H1 (cell line): Measurements from ENCODE around the gene CYP46A1. TPM values are rescaled to one million over a fixed set of nuclear protein-coding genes. Genes with fewer than 3 reads are reported as not detected.
A peak's percentile ranks its signal among the peaks of the same experiment; 100 is the strongest.

Experiments used
- CTCF ChIA-PET: fragments of 300-600 bp; sonication (Branson Sonifier 250); formaldehyde crosslinking; loops from one replicate; lab custom pipeline; 2021; ENCODE audit not compliant: partially characterized antibody; lab: Charles Lee
- POLR2A ChIA-PET: fragments of 300-600 bp; sonication (Branson Sonifier 250); formaldehyde crosslinking; loops from one replicate; lab custom pipeline; 2021; ENCODE audit warnings: inconsistent platforms; ENCODE audit not compliant: partially characterized antibody; lab: Charles Lee
- DNase-seq, 2 experiments: peaks; one replicate each; pipeline versions ENCODE4 v3.0.0 to v3.0.0-alpha.2; 2010 to 2022; ENCODE audit warnings: low spot score in 2 of 2, low read depth in 1 of 2, mixed read lengths in 1 of 2
- FAIRE-seq: peaks from 2 replicates; lab custom pipeline; 2011; peaks lifted over from hg19 to GRCh38; lab: Jason Lieb, UNC
- H2AFZ ChIP-seq: 2 replicates; pipeline ENCODE4 v1.8.1; 2012; ENCODE audit warnings: low read length, inconsistent platforms
- H2AK5ac ChIP-seq: 2 replicates; pipeline ENCODE4 v1.6.1; 2013; ENCODE audit warnings: low read depth, low read length
- H2BK120ac ChIP-seq: replicated peaks from 2 replicates; pipeline ENCODE3; 2013; ENCODE audit warnings: low read depth, low read length, inconsistent platforms
- H2BK12ac ChIP-seq: 2 replicates; pipeline ENCODE4 v1.6.1; 2013; ENCODE audit warnings: low read depth, low read length
- H2BK15ac ChIP-seq: 2 replicates; pipeline ENCODE4 v1.6.1; 2013; ENCODE audit warnings: low read length
- H2BK20ac ChIP-seq: 2 replicates; pipeline ENCODE4 v1.6.1; 2013; ENCODE audit warnings: low read length
- H2BK5ac ChIP-seq: 2 replicates; pipeline ENCODE4 v1.6.1; 2013; ENCODE audit warnings: low read depth, low read length
- H3K14ac ChIP-seq: 2 replicates; pipeline ENCODE4 v1.6.1; 2013; ENCODE audit warnings: inconsistent platforms; ENCODE audit not compliant: insufficient read length
- H3K18ac ChIP-seq: 2 replicates; pipeline ENCODE4 v1.6.1; 2013; ENCODE audit warnings: low read length; ENCODE audit errors: extremely low read depth
- H3K23ac ChIP-seq: 2 replicates; pipeline ENCODE4 v1.6.1; 2013; ENCODE audit warnings: inconsistent platforms; ENCODE audit not compliant: insufficient read length
- H3K23me2 ChIP-seq: 2 replicates; pipeline ENCODE4 v1.6.1; 2013; ENCODE audit warnings: low read depth, low read length
- H3K27ac ChIP-seq: 2 replicates; pipeline ENCODE4 v1.6.1; 2011; ENCODE audit warnings: low read depth, low read length, inconsistent platforms
- H3K27me3 ChIP-seq, 4 experiments: replicated peaks in 1 of 4; 1 replicate in 1 of 4; 2 replicates in 3 of 4; pipeline versions ENCODE4 v1.6.1 to v1.8.1; 2011 to 2013; ENCODE audit warnings: low read length in 3 of 4, mild to moderate bottlenecking in 3 of 4, inconsistent platforms in 2 of 4, mixed read lengths in 2 of 4, moderate library complexity in 1 of 4; ENCODE audit not compliant: control insufficient read depth in 3 of 4, insufficient read depth in 3 of 4; ENCODE audit errors: extremely low read depth in 1 of 4
- H3K36me3 ChIP-seq, 4 experiments: 2 replicates each; pipeline versions ENCODE4 v1.6.1 to v1.8.1; 2011 to 2013; ENCODE audit warnings: mild to moderate bottlenecking in 4 of 4, low read length in 3 of 4, moderate library complexity in 2 of 4, control low read depth in 1 of 4, inconsistent platforms in 1 of 4; ENCODE audit not compliant: insufficient read depth in 4 of 4, control insufficient read depth in 2 of 4
- H3K4ac ChIP-seq: replicated peaks from 2 replicates; pipeline ENCODE3; 2013; ENCODE audit warnings: low read length, low read depth, mixed read lengths, inconsistent platforms; ENCODE audit not compliant: insufficient read length
- H3K4me1 ChIP-seq, 4 experiments: replicated peaks in 1 of 4; 1 replicate in 1 of 4; 2 replicates in 3 of 4; pipeline versions ENCODE4 v1.6.1 to v1.8.1; 2011 to 2013; ENCODE audit warnings: low read length in 3 of 4, inconsistent platforms in 2 of 4, mixed read lengths in 1 of 4; ENCODE audit not compliant: insufficient read depth in 4 of 4, control insufficient read depth in 3 of 4
- H3K4me2 ChIP-seq, 2 experiments: 2 replicates each; pipeline versions ENCODE4 v1.6.1 to v1.8.1; 2011 to 2013; ENCODE audit warnings: low read depth in 2 of 2, low read length in 2 of 2, control low read depth in 1 of 2, inconsistent platforms in 1 of 2, mild to moderate bottlenecking in 1 of 2; ENCODE audit not compliant: insufficient read depth in 1 of 2
- H3K4me3 ChIP-seq, 4 experiments: fragments of 200-600, 300-600 bp in 1 of 4; sonication (generic), shearing (Covaris generic), sonication (Bioruptor Twin) in 1 of 4; 2 replicates each; pipeline versions ENCODE4 v1.5.1 to v1.8.1; 2011 to 2016; ENCODE audit warnings: low read length in 4 of 4, low read depth in 3 of 4, control low read depth in 2 of 4, inconsistent platforms in 2 of 4, mild to moderate bottlenecking in 2 of 4, mixed read lengths in 1 of 4, moderate library complexity in 1 of 4; ENCODE audit not compliant: insufficient read depth in 2 of 4; ENCODE audit errors: extremely low read depth in 1 of 4
- H3K56ac ChIP-seq: replicated peaks from 2 replicates; pipeline ENCODE3; 2013; ENCODE audit warnings: low read depth, mild to moderate bottlenecking, mixed read lengths, low read length, inconsistent platforms; ENCODE audit not compliant: insufficient read length
- H3K79me1 ChIP-seq: 2 replicates; pipeline ENCODE4 v1.6.1; 2013; ENCODE audit warnings: low read depth, low read length, control low read depth
- H3K79me2 ChIP-seq, 2 experiments: 2 replicates each; pipeline versions ENCODE4 v1.6.1 to v1.8.1; 2012 to 2013; ENCODE audit warnings: low read length in 2 of 2, mild to moderate bottlenecking in 2 of 2, inconsistent platforms in 1 of 2; ENCODE audit not compliant: insufficient read depth in 2 of 2, control insufficient read depth in 1 of 2
- H3K9ac ChIP-seq, 4 experiments: replicated peaks in 1 of 4; 1 replicate in 1 of 4; 2 replicates in 3 of 4; pipeline versions ENCODE4 v1.6.1 to v1.8.1; 2011 to 2013; ENCODE audit warnings: low read depth in 3 of 4, low read length in 3 of 4, control low read depth in 2 of 4, mild to moderate bottlenecking in 2 of 4, moderate library complexity in 2 of 4, inconsistent platforms in 1 of 4; ENCODE audit errors: extremely low read depth in 1 of 4
- H3K9me3 ChIP-seq, 2 experiments: 2 replicates each; pipeline versions ENCODE4 v1.6.1 to v1.8.1; 2012 to 2013; ENCODE audit warnings: mild to moderate bottlenecking in 2 of 2, moderate library complexity in 2 of 2, control low read depth in 1 of 2, inconsistent platforms in 1 of 2, low read depth in 1 of 2, low read length in 1 of 2, mixed read lengths in 1 of 2; ENCODE audit not compliant: insufficient read depth in 2 of 2
- H4K20me1 ChIP-seq, 2 experiments: replicated peaks in 1 of 2; 2 replicates each; pipeline versions ENCODE3 to v1.8.1; 2011 to 2013; ENCODE audit warnings: inconsistent platforms in 2 of 2, low read length in 2 of 2, mild to moderate bottlenecking in 1 of 2; ENCODE audit not compliant: insufficient read depth in 2 of 2, control insufficient read depth in 1 of 2
- H4K5ac ChIP-seq: 2 replicates; pipeline ENCODE4 v1.6.1; 2013; ENCODE audit warnings: low read length, low read depth, mixed read lengths, inconsistent platforms; ENCODE audit not compliant: insufficient read length
- H4K8ac ChIP-seq: 2 replicates; pipeline ENCODE4 v1.8.0; 2013; ENCODE audit warnings: mild to moderate bottlenecking, moderate library complexity, low read length, inconsistent platforms; ENCODE audit not compliant: insufficient read depth; ENCODE audit errors: extremely low read depth
- H4K91ac ChIP-seq: replicated peaks from 2 replicates; pipeline ENCODE3; 2013; ENCODE audit warnings: low read length, mixed read lengths, inconsistent platforms; ENCODE audit not compliant: insufficient read length
- EZH2 ChIP-seq: fragments of 200-600 bp; sonication (generic); IDR thresholded peaks from 2 replicates; pipeline ENCODE4 v1.7.1; 2012; ENCODE audit warnings: low read depth, mild to moderate bottlenecking, moderate library complexity, low read length, inconsistent platforms; ENCODE audit not compliant: severe bottlenecking
- RBBP5 ChIP-seq: IDR thresholded peaks from 2 replicates; pipeline ENCODE4 v1.7.1; 2012; ENCODE audit warnings: low read depth, mild to moderate bottlenecking, inconsistent platforms, low read length, moderate library complexity, borderline replicate concordance
- RXRA ChIP-seq: IDR thresholded peaks from 2 replicates; pipeline ENCODE4 v1.6.1; 2011; ENCODE audit warnings: low read depth, mild to moderate bottlenecking, low read length, moderate library complexity; ENCODE audit not compliant: insufficient read depth
- SUZ12 ChIP-seq: fragments of 200-600 bp; sonication (generic); IDR thresholded peaks from 2 replicates; pipeline ENCODE4 v1.6.1; 2012; ENCODE audit warnings: mild to moderate bottlenecking, inconsistent platforms, low read length, moderate library complexity, mixed read lengths
- WGBS, 2 experiments: shearing (Covaris generic) in 1 of 2; methylation state at CpG; one replicate each; pipeline versions ENCODE4 v1.1.6 to v1.1.7; 2013 to 2015; ENCODE audit warnings: low lambda C conversion rate in 2 of 2, mixed read lengths in 2 of 2, inconsistent platforms in 1 of 2, low coverage in 1 of 2, missing lambda C conversion rate in 1 of 2; ENCODE audit not compliant: insufficient replicate concordance in 2 of 2, insufficient coverage in 1 of 2, insufficient read length in 1 of 2; ENCODE audit errors: extremely low coverage in 1 of 2, missing lambda C conversion rate in 1 of 2; 5-methylcytosine and 5-hydroxymethylcytosine counted together
- polyA plus RNA-seq, 7 experiments: library from polyadenylated mRNA; depleted of rRNA in 3 of 7; stranded (reverse) in 5 of 7; unstranded in 2 of 7; fragments of >200 nt in 5 of 7; fragments of 200-250 nt in 2 of 7; gene quantifications; 1 replicate in 5 of 7; 2 replicates in 1 of 7; 4 replicates in 1 of 7; pipeline versions ENCODE4 v1.2.1 to v1.2.3, GENCODE V29; 2011 to 2013; ENCODE audit warnings: missing spikeins in 2 of 7, mixed read lengths in 2 of 7
- total RNA-seq: library from RNA; stranded (reverse); fragmentation: NEBNext Ultra II Directional; extraction: Animal tissue kit (Norgen Biotek cat#: 25700); gene quantifications from 2 replicates; pipeline ENCODE4 v1.2.1, GENCODE V29; 2021
- TF ChIP-seq, protein P1 (sequence below), 3 experiments: IDR thresholded peaks; 1 replicate in 2 of 3; 2 replicates in 1 of 3; pipeline versions ENCODE4 v1.5.1 to v1.6.1; 2011; ENCODE audit warnings: low read length in 3 of 3, mild to moderate bottlenecking in 3 of 3, inconsistent platforms in 2 of 3, low read depth in 1 of 3, moderate library complexity in 1 of 3; ENCODE audit not compliant: insufficient read depth in 1 of 3; ENCODE audit errors: control extremely low read depth in 1 of 3

Gene CYP46A1
- total and polyA plus RNA-seq, 2 of the 8 experiments (the other 6 are each of a cell fraction or from before 2014, with no cell fraction given): 0.41 to 1.3 TPM

DNA sequence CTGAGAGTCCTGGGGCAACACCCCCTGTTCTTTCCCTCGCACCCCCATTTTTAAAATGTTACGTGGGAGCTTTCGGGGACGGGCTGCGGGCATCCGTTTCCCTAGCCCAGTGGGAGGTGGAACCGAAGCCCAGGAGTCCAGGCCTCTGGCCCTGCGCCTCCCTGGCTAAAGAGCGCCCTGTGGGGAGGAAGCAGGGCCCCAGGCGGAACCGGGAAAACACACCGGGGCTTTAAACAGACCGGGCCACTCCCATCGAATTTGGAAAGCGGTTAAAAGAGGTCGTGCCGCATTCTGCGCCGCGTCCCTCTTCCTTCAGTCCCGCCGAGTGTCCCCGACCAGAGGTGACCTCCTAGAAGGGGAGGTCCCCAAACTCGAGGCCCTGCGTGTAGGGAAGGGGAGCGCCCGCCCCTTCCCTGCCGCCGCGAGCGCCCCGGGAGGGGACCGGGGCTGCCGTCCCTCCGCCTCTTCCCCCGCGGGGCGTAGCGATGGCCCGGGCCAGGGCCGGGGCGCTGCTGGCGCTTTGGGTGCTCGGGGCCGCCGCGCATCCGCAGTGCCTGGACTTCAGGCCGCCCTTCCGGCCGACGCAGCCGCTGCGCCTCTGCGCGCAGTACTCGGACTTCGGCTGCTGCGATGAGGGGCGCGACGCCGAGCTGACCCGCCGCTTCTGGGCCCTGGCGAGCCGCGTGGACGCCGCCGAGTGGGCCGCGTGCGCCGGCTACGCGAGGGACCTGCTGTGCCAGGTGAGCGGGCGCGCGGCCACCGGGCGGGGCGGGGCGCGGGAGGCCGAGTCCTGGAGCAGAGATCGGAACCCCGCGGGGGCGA is 39.2 kb upstream of the CYP46A1 start, which contains the start of gene HHIPL1:
Gene HHIPL1, plus strand, starts transcription at position 407 of the 822 bp plus-strand sequence. Its CDS starts 79 bp downstream, at position 486.
- H3K4ac ChIP-seq: peak within 1 kb of the TSS; percentile 53
- POLR2A ChIA-PET: interaction anchor here (1.6 kb wide), 1 partner anchor 130 kb away, joined by 3 read pairs; no protein-coding TSS in a partner anchor
- peaks cover 10% of the 10 kb centered on the region; the same call in 1 of the 2 replicates for H3K23me2 ChIP-seq
- H2AK5ac ChIP-seq: no peak within 1 kb of the TSS
- H4K20me1 ChIP-seq: no peaks in the 10 kb centered on the region
- H3K23ac ChIP-seq: no peak within 1 kb of the TSS
- no peaks in the 10 kb centered on the region for H3K9me3 ChIP-seq
- no peak within 1 kb of the TSS for H3K14ac ChIP-seq
- peak within 1 kb of the TSS; percentile 51 for H3K18ac ChIP-seq
- H2AFZ ChIP-seq: peak within 1 kb of the TSS; percentile 57
- no peaks in the 10 kb centered on the region for H3K79me2 ChIP-seq
- peak within 1 kb of the TSS; percentile 35 for H4K5ac ChIP-seq
- H3K56ac ChIP-seq: peak within 1 kb of the TSS; percentile 39
- H4K91ac ChIP-seq: peak within 1 kb of the TSS; percentile 89
- H3K4me3 ChIP-seq: peak within 1 kb of the TSS; percentile 40 to 75 (median 56)
- H2BK5ac ChIP-seq: no peak within 1 kb of the TSS
- no peaks in the 10 kb centered on the region for H3K79me1 ChIP-seq
- H4K8ac ChIP-seq: peak within 1 kb of the TSS; percentile 93
- H3K36me3 ChIP-seq: no peaks in the 10 kb centered on the region
- peak within 1 kb of the TSS; percentile 55 to 88 for H3K4me2 ChIP-seq
- H2BK20ac ChIP-seq: 0 out of 2 replicates have a peak within 1 kb of the TSS, but pooled peaks have one; percentile 72
- H2BK120ac ChIP-seq: no peak within 1 kb of the TSS
- H3K27me3 ChIP-seq: peaks cover 0 to 30% (median 22%) of the 10 kb centered on the region in 4 experiments; a peak in 6 of 7 replicates
- WGBS, 2 experiments: 3% methylated on average over 63 of the region's 91 CpGs; no CpG with 5 or more reads in 1 of the 2 experiments
- H3K4me1 ChIP-seq: peaks cover 0 to 14% (median 5%) of the 10 kb centered on the region in 4 experiments; a peak in 5 of 7 replicates
- peak within 1 kb of the TSS in 2 of 4 experiments; percentile 8 to 9; a peak in 2 of 7 replicates for H3K9ac ChIP-seq
- peak in 1 of 2 experiments; percentile 70 for DNase-seq
- peak within 1 kb of the TSS; percentile 61; the same call in 1 of the 2 replicates for H2BK15ac ChIP-seq
- CTCF ChIA-PET: interaction anchor here (1.0 to 4.7 kb wide), 6 partner anchors 9 to 126 kb away, joined by 3 to 13 read pairs (median 4); no protein-coding TSS in a partner anchor
- H2BK12ac ChIP-seq: peak within 1 kb of the TSS; percentile 75; the same call in 1 of the 2 replicates
- no peak for FAIRE-seq
- H3K27ac ChIP-seq: no peak within 1 kb of the TSS
- TF ChIP-seq RXRA (no peak), EZH2 (peak; percentile 56), RBBP5 (peak; percentile 74; the same call in 1 of the 2 replicates), SUZ12 (peak; percentile 43; the same call in 1 of the 2 replicates)
- TF ChIP-seq, protein P1, sequence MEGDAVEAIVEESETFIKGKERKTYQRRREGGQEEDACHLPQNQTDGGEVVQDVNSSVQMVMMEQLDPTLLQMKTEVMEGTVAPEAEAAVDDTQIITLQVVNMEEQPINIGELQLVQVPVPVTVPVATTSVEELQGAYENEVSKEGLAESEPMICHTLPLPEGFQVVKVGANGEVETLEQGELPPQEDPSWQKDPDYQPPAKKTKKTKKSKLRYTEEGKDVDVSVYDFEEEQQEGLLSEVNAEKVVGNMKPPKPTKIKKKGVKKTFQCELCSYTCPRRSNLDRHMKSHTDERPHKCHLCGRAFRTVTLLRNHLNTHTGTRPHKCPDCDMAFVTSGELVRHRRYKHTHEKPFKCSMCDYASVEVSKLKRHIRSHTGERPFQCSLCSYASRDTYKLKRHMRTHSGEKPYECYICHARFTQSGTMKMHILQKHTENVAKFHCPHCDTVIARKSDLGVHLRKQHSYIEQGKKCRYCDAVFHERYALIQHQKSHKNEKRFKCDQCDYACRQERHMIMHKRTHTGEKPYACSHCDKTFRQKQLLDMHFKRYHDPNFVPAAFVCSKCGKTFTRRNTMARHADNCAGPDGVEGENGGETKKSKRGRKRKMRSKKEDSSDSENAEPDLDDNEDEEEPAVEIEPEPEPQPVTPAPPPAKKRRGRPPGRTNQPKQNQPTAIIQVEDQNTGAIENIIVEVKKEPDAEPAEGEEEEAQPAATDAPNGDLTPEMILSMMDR (IDR thresholded peaks at IDR 0.05; ENCODE audit: control extremely low read depth in 1 of 3, insufficient read depth in 1 of 3, low read depth in 1 of 3, low read length in 3 of 3): no peak
